T1000 (cell line): ENCODE results near the gene ADAM19.
"Not testable (repeated sequence)": the region's sequence is repeated elsewhere in the genome, so short reads cannot be mapped to it uniquely, and the experiment has no call there.

Experiments
- DNase-seq: peaks from one replicate; lab custom pipeline; 2025; ENCODE audit warnings: mixed read lengths; lab: John Stamatoyannopoulos, UW

ADAM19 gene

DNA sequence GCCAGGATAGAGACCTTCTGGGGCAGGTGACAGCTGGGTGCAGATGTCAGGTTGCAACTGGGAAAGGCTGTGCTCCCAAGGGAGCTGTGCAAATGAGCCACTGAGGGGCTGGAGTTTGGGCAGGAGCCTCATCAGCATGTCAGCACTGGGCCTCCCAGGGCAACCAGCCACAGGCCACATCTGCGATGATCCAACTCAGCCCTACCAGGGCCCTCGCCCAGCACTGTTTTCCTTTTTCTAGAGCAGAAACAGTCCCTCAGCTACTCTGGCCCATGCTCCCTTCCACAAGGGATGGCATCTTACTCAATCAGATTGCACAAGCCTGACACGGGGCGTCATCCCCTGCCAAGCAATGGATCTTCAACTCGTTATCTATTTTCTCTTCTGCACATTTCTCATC lies 90.8 kb downstream of the ADAM19 start:
- DNase-seq = no peak

DNA sequence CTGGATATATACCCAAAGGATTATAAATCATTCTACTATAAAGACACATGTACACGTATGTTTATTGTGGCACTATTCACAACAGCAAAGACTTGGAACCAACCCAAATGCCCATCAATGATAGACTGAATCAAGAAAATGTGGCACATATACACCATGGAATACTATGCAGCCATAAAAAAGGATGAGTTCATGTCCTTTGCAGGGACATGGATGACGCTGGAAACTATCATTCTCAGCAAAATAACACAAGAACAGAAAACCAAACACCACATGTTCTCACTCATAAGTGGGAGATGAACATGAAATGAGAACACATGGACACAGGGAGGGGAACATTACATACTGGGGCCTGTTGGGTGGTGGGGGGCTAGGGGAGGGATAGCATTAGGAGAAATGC lies 92.9 kb downstream of the ADAM19 start:
- DNase-seq = not testable (repeated sequence)

DNA sequence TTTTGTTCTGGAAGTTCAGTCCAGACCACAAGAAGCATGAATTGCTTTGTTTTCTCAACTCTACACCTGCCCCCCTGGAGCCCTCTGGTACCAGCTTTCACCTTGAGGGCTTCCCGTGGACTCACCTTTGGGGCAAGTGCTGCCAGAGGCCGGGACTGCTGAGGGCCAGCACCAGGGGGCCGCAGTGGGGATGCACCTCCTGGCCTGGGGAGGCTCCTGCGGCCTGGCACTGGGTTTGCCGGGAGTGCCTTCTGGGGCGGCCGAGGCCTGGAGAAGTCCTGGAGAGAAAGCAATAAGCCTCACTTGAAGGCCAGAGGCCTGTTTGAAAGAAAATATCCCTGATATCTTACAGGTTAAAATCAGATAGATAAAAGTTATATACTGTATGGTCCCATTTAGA lies 93.9 kb downstream of the ADAM19 start:
- DNase-seq = no peak

DNA sequence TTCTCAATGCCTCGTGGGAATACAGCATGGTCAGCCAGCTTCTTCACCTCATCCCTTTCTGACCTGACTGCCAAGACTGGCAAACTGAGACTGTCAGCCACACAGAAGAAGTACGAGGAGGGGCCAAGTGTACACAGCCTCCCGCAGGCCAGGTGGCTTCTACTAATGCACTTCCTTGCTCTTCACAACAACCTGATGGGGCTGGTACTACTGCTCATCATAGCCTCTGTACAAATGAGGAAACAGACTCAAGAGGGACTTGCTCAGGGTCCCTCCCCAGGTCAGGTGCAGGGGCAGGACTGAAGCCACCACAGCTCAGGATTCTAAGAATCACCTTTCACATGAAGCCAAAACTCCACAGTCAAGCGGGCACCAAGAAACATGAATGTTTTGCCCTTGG lies 94.3 kb downstream of the ADAM19 start:
- no peak for DNase-seq

DNA sequence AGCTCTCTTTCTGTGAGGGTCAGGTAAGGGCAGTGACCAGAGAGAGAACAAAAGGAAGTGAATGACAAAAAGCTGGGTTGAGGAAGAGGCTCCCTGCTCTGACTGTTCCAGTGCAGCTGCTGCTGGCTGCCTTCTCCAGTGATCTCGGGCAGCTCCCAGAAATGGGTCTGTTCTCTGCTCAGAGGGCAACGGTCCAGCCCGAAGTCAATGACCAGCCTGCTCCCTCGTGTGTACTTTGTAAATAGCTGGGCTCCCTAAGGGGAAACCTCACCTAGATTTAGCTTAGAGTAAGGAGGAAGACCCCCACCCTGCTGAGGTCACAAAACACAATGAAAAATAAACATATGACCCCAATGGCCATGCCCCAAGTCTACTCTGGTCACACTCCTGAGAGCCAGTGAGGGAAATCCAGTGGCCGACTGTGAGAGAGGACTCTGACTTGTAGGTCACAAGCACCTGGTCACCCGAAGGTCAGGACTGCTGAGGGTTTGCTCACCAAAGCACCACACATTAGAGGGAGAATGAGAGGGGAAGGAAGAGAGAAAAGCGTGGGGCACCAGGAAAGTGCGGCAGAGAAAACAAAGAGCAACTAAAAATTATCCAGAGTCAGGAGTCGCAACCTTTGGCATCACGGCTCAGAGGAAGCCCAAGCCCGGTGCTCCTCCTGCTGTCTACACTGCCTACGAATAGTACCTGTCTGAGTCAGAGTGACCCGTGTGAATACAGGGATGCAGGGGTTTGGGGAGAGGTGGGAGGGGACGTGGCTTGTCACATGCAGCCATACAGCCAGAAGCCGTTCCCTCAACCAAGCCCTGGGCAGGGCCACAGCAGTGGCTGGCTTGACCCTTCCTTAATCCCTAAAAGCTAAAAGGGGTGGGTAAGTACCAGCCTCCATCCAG lies 95.7 kb downstream of the ADAM19 start:
- no peak for DNase-seq

DNA sequence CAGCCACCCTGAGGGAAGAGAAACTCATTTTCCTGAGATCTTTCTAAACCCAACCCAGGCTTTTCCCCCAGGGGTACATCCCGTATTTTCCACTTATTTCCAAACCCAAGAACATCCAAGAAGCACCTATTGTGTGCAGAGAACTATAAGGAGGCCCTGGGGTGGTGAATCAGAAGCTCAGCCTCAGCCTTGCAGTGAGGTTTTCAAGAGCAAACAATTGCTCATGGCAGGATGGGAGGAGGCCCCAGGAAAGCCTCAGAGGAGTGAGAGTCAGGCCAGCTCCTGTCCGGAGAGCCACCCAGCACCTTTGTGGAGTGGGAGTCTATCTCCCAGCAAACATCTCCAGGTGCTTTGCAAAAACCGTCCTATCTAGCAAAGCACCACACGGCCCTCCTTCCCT lies 96.4 kb downstream of the ADAM19 start:
- no peak for DNase-seq

DNA sequence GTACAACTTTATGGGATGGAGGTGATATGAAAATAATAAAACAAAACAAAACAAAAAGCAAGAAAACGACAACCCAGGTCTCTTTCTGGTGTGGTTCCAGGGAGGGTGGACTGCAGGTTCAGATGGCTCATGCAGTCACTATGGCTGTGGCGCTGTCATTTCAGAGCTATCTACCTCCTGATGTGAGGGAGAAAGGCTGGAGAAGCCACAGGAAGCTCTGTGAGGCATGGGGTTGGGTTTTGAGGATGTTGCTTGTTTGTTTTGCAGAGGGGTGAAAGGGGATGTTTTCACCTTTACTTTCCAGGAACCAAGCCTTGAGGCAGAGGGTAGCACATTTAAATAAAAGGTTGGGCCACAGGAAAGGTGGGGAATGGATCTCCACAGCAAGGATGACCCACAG lies 96.8 kb downstream of the ADAM19 start:
- no peak for DNase-seq

DNA sequence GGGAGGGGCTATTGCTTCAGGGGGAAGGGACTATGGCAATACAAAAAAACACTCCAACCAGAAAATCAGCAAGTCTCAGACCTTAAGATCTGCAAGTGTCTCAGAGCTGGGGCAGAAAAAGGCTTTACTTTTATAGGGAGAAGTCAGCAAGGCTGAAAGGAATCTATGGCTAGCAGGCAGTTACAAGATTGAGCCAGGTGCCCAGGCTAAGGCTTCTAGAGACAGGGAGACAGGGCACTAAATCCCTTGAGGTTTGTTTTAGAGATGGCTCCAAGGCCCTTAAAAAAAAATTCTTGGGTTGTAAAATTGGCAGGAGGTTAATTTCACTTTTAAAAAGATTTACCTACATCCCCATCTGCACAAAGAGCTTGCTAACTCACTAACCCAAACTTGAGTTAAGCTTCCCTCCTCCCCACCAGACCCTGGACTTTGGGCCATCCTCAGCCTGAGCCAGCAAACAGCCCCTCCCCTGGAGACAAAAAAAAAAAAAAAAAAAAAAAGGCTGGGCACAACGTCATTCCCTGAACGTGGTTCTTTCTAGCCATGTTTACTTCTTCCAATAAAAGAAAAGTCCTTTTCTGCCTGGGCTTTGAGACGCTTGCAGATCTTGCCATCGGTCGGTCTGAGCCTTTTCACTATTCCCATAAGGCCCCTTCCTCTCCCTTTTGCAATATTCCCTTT lies 97.6 kb downstream of the ADAM19 start:
- no peak for DNase-seq

DNA sequence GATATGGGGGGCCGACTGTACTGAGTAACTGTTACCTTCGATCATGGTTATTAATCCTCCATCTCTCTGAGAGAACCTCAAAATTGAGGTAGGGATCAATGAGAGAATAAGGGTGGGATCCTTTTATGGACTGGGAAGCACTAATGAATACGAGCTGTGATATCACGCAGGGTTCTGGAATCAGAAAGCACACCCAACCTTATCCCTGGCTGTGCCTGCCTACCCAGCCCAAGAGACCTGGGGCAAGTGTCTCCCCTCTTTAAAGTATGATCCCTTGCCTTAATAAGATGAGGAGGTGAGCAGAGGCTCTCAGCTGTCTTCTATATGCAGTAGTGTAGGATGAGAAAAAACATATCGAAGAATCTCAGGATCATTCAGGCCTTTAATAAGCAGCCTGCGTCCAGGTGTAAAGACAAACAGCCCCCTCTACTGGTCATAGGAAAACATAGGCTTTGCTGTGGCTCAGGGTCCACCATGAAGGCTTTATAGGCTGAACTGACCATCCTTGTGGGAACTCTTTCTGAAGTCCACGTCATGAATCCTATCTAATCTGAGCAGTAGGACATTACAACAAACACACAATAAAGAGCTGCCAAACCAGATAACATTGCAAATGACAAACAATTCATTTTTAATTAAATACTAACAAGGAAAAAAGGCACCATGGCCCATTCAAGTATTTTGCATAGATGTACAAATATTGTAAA lies 98.7 kb downstream of the ADAM19 start:
- no peak for DNase-seq

DNA sequence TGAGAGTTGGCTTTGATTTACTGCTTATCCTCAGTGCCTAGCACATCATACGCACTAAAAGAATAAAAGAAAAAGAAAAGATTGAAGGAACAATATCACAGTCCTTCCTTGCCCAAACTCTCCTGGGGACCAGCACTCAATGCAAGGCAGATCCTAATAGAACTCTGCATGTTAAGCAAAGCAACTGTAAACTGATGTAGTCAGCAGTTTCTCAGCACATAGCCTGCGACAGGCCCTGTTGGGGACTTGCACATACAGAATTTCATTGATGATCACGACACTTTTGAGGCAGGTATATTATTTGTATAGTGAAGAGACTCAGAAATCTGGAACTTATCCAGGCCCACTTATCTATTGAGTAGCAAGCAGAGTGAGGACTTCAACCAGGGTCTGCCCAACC lies 100.1 kb downstream of the ADAM19 start:
- no peak for DNase-seq

DNA sequence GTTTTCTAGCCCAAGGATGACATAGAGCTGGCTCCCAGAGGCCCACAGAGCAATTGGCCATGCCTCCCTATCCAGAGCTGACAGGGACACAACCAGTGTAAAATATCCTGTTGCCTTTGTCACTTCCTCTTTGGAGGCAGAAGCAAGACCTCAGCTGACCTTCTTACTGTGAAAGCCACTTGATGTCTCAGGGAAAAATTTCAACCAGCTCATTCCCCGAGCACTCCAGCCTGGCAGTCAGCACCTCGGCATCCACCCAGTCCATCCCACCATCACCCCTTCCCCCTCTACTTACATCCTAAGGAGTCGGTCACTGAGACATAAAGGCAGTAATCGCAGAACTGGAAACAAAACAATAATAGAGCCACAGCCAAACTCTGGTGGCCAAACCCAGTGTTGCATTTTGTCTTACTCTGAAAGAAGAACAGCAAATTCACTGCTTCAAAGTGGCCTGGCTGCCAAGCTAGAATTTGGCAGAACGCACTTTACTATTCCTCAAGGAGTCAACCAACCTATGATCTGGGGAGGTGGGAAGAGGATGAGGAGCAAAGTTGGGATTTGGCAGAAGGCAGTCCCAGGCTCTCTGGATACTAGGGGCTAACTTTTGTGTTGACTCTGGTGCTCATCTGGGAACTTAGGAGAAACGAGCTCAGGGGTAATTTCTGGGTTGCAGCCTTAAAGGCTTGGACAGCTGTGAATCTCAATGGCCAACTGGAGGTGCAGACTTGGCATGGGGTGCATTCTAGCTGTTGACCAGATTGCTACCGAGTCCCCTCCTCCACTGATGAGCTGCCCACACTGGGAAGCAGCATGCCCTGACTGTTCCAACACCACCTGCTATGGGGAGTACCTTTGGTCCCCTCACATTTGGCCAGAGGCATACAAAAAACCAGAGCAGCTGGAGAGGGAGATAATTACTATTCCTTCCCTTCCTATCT lies 101.9 kb downstream of the ADAM19 start:
- no peak for DNase-seq

DNA sequence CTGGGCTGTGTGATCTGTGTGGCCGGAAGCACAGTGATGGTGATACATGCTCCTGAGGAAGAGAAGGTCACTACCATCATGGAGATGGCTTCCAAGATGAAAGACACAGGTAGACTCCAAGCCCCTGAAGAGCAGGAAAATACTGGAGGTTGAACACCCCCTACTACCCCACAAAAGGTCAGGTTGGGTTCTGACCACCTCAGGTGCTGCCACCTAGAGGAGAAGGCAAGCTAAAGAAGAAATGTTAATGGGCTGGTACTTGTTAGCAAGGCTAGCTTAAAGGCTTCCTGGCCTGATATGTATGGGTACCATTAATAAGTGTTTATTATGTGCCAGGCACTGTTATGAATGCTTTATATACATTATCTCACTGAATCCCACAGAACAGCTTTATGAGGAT lies 103.9 kb downstream of the ADAM19 start:
- DNase-seq = no peak

DNA sequence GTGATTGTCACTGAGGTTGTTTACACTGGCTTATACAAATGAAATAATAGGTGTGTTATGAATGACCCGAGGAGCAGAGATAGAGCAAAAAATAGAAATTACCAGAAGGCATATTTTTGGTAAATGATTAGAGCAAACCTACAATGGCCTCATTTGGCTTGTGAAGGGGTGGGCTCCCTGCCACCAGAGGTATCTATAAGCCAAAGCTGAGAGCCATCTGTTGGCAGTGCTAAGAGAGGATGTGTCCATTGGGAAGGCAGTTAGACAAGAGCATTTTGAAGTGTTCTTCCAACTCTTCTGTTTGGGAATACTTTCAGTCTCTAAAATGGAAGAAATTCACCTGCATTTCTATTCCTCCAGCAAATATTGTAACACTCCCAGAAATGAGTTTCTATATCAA lies 104.9 kb downstream of the ADAM19 start:
- DNase-seq = no peak

DNA sequence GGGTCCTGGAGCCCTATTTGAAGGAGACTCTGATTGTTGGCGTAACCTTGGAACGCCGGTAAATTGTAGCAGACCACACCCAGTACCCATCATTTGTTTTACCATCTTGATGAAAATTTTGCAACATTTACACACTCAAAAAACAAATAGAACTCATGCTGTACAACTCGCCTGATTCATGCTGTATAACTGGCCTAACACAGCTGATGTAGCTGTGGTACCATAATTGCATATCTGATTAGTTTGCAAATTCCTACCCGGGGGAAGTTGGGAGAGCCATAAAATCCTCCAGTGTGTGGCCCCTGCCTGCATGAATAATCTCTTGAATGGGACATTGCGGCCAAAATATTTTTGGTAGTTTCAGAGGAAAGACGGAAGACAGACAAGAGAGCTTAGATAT lies 105.9 kb downstream of the ADAM19 start:
- no peak for DNase-seq

DNA sequence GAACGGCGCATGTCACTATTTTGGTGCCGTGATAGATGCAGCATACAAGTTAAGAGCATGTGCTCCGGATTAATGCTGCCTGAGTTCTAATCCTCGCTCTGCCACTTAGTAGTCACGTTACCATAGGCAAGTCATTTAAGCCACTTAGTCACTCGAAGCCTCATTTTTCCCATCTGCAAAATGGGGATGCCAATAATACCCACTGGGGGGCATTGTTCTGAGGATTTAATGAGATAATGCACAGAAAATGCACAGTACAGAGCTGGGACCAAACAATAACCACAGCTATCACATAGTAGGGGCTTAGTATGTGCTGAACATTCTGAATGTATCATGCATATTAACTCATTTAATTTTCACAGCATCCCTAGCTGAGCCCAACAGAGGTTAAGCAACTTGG lies 106.5 kb downstream of the ADAM19 start:
- DNase-seq = no peak

DNA sequence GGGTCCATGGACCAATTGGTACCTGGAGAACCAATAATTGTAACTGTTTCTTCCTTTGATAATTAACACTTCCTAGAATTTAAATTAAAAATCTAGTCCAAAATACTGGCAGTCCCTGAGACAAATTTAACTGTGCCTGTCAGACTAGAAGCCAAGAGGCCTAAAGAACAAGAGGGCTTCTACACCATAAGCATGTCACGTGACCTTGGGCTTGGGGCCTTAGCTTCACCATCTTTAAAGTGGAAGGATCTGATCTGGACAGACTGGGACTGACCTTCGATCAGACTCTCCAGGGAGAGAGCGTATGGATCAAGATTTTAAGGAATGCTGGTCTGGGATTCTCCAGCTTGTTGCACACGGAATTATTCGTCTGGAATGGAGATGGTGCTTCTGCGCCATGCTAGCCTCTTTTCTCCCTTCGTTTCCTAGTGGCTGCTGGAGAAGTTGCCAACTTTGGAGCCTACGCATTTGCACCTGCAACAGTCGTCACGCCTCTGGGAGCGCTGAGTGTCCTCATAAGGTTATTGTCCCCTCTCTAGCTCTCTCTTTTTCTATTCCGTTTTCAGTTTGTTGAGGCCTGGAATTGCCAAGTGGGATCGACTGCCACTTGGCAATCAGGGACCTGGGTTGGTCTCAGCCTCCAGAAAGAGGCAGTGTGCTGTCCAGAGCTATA lies 107.1 kb downstream of the ADAM19 start:
- DNase-seq = no peak

DNA sequence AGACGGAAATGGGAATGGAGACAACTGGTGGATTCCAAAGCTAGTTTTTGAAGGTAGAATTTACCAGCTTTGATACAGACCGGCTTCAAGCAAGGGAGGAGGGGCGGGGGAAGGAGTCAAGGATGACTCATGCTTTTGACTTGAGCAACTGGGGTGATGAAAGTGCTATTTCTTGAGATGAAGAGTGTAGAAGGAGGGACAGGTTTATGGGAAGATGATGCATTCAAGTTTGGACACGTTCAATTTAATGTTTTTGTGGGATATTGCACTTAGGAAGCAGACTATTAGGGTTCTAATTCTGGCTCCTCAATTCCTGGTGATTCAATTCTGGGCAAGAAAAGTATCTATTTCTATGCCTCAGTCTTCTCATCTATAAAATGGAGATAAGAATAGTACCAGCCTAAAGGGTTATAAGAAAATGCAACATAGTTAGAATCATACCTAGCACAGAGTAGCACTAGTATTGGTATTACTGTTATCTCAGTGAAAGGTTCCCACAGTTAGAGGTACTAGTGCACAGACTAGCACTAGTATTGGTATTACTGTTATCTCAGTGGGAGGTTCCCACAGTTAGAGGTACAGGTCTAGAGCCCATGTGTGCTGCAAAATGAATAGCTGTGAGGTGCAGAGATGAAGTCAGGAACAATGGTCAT lies 110.9 kb downstream of the ADAM19 start:
- peak; percentile 28 for DNase-seq

DNA sequence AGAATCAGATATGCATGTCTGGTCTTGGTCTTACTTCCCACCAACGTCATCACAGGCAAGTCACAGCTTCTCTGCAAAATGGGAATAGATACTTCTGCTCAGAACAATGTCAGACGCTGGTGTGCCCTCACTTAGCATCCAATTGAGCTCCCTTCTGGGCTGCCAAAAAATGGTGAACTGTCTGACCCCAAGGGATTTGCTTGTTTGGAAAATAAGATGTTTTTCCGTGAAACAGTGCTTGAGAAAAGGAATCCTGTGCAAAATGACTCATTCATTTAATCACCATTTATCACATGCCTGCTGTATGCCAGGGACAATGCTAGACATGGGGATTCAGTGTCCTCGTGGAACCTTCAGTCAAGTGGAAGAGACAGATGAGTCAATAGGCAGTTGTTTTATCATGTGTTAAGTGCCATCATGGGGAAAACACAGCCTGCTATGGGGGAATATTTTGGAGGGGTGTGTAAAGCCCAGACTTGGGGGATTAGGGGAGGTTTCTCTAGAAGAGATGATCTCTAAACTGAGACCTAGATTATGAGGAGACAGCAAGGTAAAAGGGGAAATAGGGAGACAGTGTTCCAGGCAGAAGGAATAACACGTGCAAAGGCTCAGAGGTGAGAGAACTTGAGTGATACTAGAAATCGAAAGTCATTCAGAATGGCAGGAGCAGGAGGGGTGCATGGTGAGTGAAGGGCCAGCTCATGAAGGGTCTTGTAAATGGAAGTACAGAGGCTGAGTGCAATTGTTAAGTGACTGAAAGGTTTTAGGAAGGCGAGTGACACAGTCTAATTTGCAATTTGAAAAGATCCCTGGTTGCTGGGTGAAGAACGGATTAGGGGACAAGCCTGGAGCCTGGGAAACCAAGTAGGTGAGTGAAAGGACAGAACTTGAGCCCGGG lies 111.7 kb downstream of the ADAM19 start:
- no peak for DNase-seq

DNA sequence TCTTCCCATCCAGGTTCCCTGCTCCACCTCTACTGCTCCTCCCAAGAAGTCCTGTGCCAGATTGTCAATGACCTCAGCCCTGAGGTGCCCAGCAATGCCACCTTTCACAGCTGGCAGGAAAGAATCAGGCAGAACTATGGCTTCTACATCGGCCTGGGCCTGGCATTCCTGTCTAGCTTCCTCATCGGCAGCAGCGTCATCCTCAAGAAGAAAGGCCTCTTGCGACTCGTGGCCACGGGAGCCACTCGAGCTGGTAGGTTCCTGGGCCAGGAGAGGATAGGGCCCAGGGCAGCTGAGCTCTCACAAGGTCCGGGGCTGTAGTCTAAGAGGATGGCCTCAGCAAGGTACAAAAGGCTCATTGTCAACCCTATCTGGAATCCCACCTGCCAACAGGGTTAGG lies 112.5 kb downstream of the ADAM19 start:
- DNase-seq = no peak
